ENCODE data around the gene PMEPA1. TPM values are rescaled to one million over a fixed set of nuclear protein-coding genes. Genes with fewer than 3 reads are reported as not detected.

The PMEPA1 gene
- total RNA-seq, 1 experiment from 2014 or later, result 10.5 TPM

DNA sequence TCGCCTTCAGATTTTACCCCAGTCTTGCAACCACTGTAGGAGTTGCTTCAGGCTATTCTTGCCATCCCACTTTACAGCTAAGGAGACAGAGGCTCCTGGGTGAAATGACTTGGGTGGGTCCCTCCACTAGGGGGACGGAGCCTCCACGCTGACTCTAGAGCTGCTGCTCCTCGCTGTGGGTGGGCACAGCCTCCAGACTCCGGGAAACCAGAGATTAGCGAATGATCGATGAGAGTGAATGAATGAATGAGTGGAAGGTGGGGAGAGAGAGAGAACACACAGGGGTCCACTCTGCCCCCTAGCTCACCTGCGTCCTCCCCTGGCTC lies 100.0 kb downstream of the PMEPA1 start:
- no peak for DNase-seq (ENCODE audit: low spot score)

DNA sequence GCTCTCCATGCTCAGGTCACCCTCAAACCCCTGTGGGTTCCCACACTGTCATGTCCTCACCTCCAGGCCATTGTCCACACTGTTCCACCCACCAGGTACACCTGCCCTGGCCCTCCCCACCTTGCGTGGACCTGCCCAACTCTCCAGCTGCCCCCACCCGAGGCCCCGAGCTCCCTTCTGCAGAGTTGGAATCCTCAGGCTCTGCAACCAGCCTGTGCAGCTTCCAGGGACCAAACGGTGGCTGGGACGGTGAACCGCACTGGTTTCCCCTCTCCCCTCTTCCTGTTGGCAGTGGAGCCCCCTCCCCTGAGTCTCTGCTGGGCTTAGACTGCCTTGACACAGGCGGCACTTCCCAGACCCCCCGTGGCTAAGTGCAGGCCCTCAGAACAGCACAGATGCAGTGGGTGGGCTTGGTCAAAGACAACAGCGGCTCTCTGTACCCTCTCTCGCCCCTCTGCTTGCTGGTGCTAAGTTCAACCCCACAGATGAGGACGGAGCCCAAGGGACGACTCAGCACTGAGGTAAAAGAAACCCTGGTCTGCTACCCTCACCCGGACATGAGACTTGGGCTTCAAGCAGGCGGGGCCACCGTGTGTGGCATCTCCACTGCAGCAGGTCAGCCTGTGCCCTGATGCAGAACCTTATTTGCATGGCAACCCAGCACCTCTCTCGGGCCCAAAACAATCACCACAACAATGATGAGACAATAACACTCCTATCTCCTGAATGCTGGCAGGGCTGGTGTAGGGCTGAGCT lies 100.6 kb downstream of the PMEPA1 start:
- no peak for DNase-seq (ENCODE audit: low spot score)

DNA sequence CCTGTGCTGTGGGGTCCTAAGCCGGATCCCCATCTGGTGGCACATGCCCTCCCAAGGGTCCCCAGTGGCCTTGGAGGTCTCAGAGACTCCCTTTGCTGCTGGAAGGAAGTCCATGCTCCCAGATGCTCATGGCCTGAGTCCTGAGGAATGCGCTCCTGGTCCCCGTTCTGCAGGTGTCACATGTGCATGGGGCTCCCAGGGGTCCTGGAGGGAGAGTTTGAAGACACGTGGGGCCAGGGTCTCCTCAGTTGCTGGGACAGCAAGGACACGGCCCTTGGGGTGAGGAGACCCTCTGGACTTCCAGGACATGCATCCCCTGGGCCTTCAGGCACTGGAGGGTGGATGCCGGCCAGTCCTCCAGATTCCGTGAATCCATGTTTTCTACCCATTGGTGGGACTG lies 101.3 kb downstream of the PMEPA1 start:
- DNase-seq (ENCODE audit: low spot score), result no peak

DNA sequence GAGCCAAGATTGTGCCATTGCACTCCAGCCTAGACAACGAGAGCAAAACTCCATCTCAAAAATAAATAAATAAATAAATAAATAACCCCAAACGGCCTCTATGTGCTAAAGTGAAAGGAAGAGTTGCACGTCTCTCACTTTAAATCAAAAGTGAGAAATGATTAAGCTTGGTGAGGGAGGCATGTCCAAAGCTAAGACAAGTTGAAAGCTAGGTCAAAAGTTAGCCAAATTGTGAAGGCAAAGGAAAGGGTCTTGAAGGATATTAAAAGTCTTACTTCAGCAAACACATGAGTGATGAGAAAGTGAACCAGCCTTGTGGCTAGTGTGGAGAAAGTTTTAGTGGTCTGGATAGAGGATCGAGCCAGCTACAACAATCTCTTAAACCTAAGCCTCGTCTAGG lies 103.9 kb downstream of the PMEPA1 start:
- no peak for DNase-seq (ENCODE audit: low spot score)

DNA sequence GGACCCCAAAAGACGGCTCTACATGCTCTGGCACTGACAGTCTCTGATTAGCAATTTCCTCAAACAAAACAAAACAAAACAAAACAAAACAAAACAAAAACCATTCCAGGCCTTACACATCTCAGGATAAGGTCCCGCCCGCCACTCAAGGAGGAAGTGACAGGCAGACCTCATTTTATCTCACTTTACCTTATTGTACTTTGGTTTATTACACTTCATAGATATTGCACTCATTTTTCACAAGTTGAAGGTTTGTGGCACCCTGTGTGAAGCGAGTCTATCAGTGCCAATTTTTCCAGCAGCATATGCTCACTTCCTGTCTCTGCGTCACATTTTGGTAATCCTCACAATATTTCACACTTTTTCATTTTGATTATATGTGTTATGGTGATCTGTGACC lies 104.8 kb downstream of the PMEPA1 start:
- no peak for DNase-seq (ENCODE audit: low spot score)

DNA sequence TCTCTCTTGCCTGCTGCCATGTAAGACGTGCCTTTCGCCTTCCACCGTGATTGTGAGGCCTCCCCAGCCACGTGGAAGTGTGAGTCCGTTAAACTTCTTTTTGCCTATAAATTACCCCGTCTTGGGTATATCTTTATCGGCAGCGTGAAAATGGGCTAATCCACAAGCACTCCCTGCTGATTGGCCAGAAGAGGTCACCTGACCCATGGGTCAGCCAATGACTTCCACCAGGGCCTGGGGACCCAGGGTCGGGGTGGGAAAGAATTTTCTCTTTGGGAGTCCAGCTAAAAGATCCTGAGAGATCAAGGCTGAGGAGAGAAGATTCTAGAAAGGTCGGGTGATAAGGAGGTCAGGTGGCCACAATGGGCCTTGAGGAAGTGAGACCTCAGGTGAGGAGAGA lies 106.7 kb downstream of the PMEPA1 start:
- no peak for DNase-seq (ENCODE audit: low spot score)

DNA sequence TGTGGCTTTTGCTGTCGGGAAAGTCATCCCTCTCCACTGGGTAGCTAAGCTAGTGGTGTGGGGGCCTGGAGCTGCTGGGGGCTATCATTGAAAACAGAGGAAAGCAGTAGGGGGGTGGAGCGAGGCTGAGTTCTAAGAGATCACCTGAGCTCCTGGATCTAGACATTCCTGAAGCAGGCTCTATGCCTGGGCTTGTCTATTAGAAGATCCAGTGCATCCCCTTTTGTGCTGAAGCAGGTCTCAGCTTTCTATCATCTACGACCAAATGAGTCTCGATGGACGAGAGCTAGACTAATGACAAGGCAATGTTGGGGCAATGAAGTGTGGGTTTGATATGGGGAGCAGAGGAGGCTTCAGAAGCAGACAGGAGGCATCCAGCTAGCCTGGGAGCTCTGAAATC lies 108.1 kb downstream of the PMEPA1 start:
- DNase-seq (ENCODE audit: low spot score), result no peak

DNA sequence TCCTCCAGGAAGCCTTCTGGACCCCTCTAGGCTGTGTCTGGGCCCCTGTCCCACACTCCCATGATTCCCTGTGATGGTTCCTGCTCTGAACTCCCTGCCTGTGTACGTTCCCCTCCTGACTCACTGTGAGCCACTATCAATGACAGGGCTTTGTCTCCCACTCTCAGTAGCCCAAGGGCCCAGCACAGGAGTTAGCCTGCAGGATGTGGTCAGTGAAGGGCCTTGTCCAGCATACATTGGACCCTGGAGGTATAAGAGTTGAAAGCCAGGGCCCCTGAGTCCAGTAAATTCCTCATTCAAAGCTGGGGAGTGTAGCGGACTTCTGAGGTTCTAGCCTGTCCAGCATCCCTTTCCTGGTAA lies 108.6 kb downstream of the PMEPA1 start:
- DNase-seq (ENCODE audit: low spot score), result no peak

DNA sequence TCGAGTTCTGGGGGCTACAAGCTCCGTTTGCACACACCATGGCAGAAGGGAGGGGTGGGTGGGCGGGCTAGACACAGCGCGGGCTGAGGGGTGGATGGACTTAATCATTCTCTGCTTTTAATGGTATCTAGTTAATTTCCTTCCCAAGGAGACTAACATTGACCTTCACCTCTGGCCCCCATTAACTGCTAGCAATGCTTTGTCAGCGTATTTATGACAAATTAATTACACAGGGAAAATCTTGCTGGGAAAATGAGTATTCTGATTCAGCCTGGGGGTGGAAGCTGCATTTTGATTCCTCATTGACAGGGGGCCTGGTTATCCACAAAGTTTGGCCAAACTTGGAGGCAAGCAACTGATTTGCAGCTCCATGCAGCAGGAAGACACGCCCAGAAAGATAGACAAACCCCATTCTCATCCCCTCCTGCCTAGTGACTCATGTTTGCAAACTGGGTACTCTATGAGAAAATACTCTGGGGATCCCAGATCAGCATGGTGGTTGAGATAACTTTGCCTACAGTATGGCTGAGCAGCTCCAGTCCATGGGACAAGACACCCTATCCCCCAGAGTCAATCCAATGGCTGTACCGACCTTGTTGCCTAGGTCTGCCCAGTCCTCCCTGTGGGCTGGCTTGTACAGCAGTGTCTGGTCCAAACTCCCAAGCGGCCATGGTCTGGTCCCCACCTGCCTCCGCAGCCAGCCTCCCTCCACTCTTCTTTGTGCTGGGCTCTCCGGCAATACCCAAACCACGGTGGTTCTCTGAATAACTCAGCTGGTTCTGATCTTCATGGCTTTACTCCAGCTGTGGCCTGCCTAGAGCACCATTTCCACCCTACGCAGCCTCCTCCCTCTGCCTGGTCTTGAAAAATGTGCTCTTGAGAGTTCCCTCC lies 109.2 kb downstream of the PMEPA1 start:
- no peak for DNase-seq (ENCODE audit: low spot score)

DNA sequence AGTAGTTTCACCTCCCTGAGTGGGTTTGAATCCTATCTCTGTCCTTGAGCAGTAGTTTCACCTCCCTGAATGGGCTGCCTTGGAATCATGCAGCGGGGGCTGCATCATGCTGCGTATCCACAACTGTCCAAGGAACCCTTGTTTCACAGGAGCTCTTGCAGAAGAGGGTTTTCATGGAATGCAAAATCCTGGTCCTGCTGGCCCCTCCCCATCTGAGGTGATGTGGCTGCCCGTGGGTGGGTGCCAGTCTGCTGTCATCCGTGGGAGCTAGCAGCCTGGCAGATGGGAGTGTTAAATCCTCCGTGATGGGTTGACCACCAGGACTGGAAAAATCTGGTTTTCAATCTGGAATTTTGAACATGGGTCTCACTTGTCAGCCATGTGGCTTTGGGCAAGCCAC lies 111.3 kb downstream of the PMEPA1 start:
- DNase-seq (ENCODE audit: low spot score), result no peak

Other genes starting within 250 kb of the PMEPA1 start
- not detected in 2 replicates for gene CTCFL, start 184.9 kb downstream of the PMEPA1 start, total RNA-seq (2014; rRNA removed; shearing (Covaris generic))
- gene PCK1, start 148.9 kb downstream of the PMEPA1 start, total RNA-seq (2014; rRNA removed; shearing (Covaris generic)), result not detected in 2 replicates
- gene ZBP1, start 89.6 kb downstream of the PMEPA1 start, total RNA-seq (2014; rRNA removed; shearing (Covaris generic)), result 0.14 TPM in 1 of 2 replicates, not detected in the other

Measured in A172 (cell line).